HUDEP-2 (cell line): ENCODE results near the gene CAMK2A.

Experiments
- DNase-seq, 76 experiments: peaks; one replicate each; lab custom pipeline; 2025; ENCODE audit not compliant: unreplicated experiment in 76 of 76; lab: John Stamatoyannopoulos, UW

Gene CAMK2A

GRCh38 chr5:150317048-150318003, 27.8 kb upstream of the CAMK2A start:
- DNase-seq: no peak

GRCh38 chr5:150316320-150316719, 26.7 kb upstream of the CAMK2A start:
- no peak for DNase-seq

GRCh38 chr5:150315245-150315644, 25.7 kb upstream of the CAMK2A start:
- DNase-seq: no peak

GRCh38 chr5:150313921-150314716, 24.5 kb upstream of the CAMK2A start:
- DNase-seq: no peak

- DNase-seq: no peak
Measured at GRCh38 chr5:150313501-150313900, 23.9 kb upstream of the CAMK2A start.

- DNase-seq: no peak
Measured at GRCh38 chr5:150312518-150312917, 22.9 kb upstream of the CAMK2A start.

GRCh38 chr5:150311015-150311692, 21.6 kb upstream of the CAMK2A start:
- no peak for DNase-seq

- no peak for DNase-seq
Measured at GRCh38 chr5:150310246-150310645, 20.7 kb upstream of the CAMK2A start.

GRCh38 chr5:150309886-150310239, 20.3 kb upstream of the CAMK2A start:
- DNase-seq: no peak

GRCh38 chr5:150309101-150309885, 19.7 kb upstream of the CAMK2A start:
- DNase-seq: no peak

GRCh38 chr5:150307617-150308426, 18.2 kb upstream of the CAMK2A start:
- no peak for DNase-seq

- no peak for DNase-seq
Measured at GRCh38 chr5:150306775-150307174, 17.2 kb upstream of the CAMK2A start.

GRCh38 chr5:150305557-150305956, 16.0 kb upstream of the CAMK2A start:
- DNase-seq: no peak

- DNase-seq: no peak
Measured at GRCh38 chr5:150305095-150305494, 15.5 kb upstream of the CAMK2A start.

GRCh38 chr5:150304481-150305081, 15.0 kb upstream of the CAMK2A start:
- no peak for DNase-seq

- DNase-seq: no peak
Measured at GRCh38 chr5:150303660-150304386, 14.2 kb upstream of the CAMK2A start.

GRCh38 chr5:150303070-150303615, 13.6 kb upstream of the CAMK2A start:
- DNase-seq: no peak
